Lung (tissue), 12 donors: Measurements from ENCODE around the gene SFMBT1. TPM values are rescaled to one million over a fixed set of nuclear protein-coding genes. Genes with fewer than 3 reads are reported as not detected.

Source experiments
- ATAC-seq: fragments of 200-7000 bp; cut with Tn5 transposase; one replicate; pipeline ENCODE4 v1.9.1; 2020; ENCODE audit warnings: moderate number of reproducible peaks; ENCODE audit not compliant: insufficient read depth, low FRiP score
- DNase-seq, 3 donors: peaks; one replicate each; pipeline ENCODE4 v3.0.0-alpha.2; 2013 to 2017
- H3K27ac ChIP-seq, 2 donors: one replicate each; pipeline ENCODE4 v1.5.1; 2013; ENCODE audit warnings: mild to moderate bottlenecking in 2 of 2, moderate library complexity in 2 of 2, control low read depth in 1 of 2, inconsistent platforms in 1 of 2, low read depth in 1 of 2, low read length in 1 of 2
- H3K27me3 ChIP-seq, 3 donors: one replicate each; pipeline ENCODE4 v1.5.1; 2013; ENCODE audit warnings: low read length in 2 of 3; ENCODE audit not compliant: control insufficient read depth in 3 of 3, insufficient read depth in 3 of 3
- H3K36me3 ChIP-seq, 4 donors: one replicate each; pipeline ENCODE4 v1.5.1; 2013; ENCODE audit warnings: low read length in 4 of 4, mild to moderate bottlenecking in 1 of 4, moderate library complexity in 1 of 4; ENCODE audit not compliant: control insufficient read depth in 4 of 4, insufficient read depth in 4 of 4
- H3K4me1 ChIP-seq, 5 donors: one replicate each; pipeline ENCODE4 v1.5.1; 2013; ENCODE audit warnings: low read length in 5 of 5, mild to moderate bottlenecking in 2 of 5, moderate library complexity in 1 of 5; ENCODE audit not compliant: control insufficient read depth in 5 of 5, insufficient read depth in 5 of 5
- H3K4me3 ChIP-seq: one replicate; pipeline ENCODE4 v1.5.1; 2013; ENCODE audit warnings: mild to moderate bottlenecking, control low read depth, moderate library complexity
- H3K9ac ChIP-seq, 2 donors: one replicate each; pipeline ENCODE4 v1.5.1; 2013; ENCODE audit warnings: low read length in 2 of 2, control low read depth in 1 of 2; ENCODE audit not compliant: insufficient read depth in 1 of 2
- H3K9me3 ChIP-seq, 4 donors: one replicate each; pipeline ENCODE4 v1.5.1; 2013; ENCODE audit warnings: low read length in 3 of 4, mild to moderate bottlenecking in 1 of 4, moderate library complexity in 1 of 4; ENCODE audit not compliant: control insufficient read depth in 4 of 4, insufficient read depth in 3 of 4
- CTCF ChIP-seq: IDR thresholded peaks from 2 replicates; pipeline ENCODE4 v1.5.1; 2012; ENCODE audit warnings: mild to moderate bottlenecking; ENCODE audit errors: control extremely low read depth, extremely low read depth
- WGBS, 2 donors: extraction: QIAGEN DNeasy Blood & Tissue Kit; methylation state at CpG; one replicate each; pipeline ENCODE4 v1.1.7; 2013; 5-methylcytosine and 5-hydroxymethylcytosine counted together
- polyA plus RNA-seq, 2 donors: library from polyadenylated mRNA; stranded (reverse); fragments of 200-250 nt; gene quantifications; one replicate each; pipeline ENCODE4 v1.2.1, GENCODE V29; 2013
- total RNA-seq, 2 donors: library from RNA; depleted of rRNA in 1 of 2; stranded (reverse); fragments of >200 nt in 1 of 2; gene quantifications; one replicate each; pipeline ENCODE4 v1.2.1, GENCODE V29; 2014 to 2021
- donor health status: control.
- donor health status: control.
- donor health status: Bipolar disorder and iron deficiency.
- donor health status: healthy.
- donor health status: DM: yes; HTN: yes; CAD: no.

Gene SFMBT1
- total and polyA plus RNA-seq, 4 donors, result 3.4 to 19.2 (median 9.7) TPM

- no peak for ATAC-seq
- H3K27ac ChIP-seq, result no peak overlapping the region
- 92 to 94% methylated on average over 2 of the region's 2 CpGs for WGBS, 2 donors
- no peaks in the 10 kb centered on the region for H3K9me3 ChIP-seq
- TF ChIP-seq CTCF, result no peak
- peaks cover 0 to 4% (median 0%) of the 10 kb centered on the region in 3 donors for H3K27me3 ChIP-seq
- no peaks in the 10 kb centered on the region for H3K4me1 ChIP-seq
- DNase-seq, result no peak
- H3K9ac ChIP-seq, result no peak overlapping the region
- no peak overlapping the region for H3K4me3 ChIP-seq
- no peaks in the 10 kb centered on the region for H3K36me3 ChIP-seq
Measured at GRCh38 chr3:53051929-53052328, 6.1 kb upstream of the SFMBT1 start.

- Histone ChIP-seq H3K27me3 (peaks cover 0 to 4% (median 0%) of the 10 kb centered on the region in 3 donors), H3K4me3 (no peak overlapping the region), H3K4me1 (peaks cover 0 to 4% (median 0%) of the 10 kb centered on the region in 5 donors), H3K9me3 (no peaks in the 10 kb centered on the region), H3K36me3 (no peaks in the 10 kb centered on the region), H3K9ac (no peak overlapping the region), H3K27ac (no peak overlapping the region)
- no peak for TF ChIP-seq CTCF
- 90 to 93% methylated on average over 8 of the region's 8 CpGs for WGBS, 2 donors
- DNase-seq (no peak), ATAC-seq (no peak)
Measured at GRCh38 chr3:53049987-53050386, 4.1 kb upstream of the SFMBT1 start.

GRCh38 chr3:53046171-53047170 lies 598 bp upstream of the SFMBT1 start:
- Histone ChIP-seq H3K27ac (peak overlapping the region; percentile 5 to 98), H3K4me1 (peaks cover 0 to 10% (median 7%) of the 10 kb centered on the region in 5 donors), H3K9me3 (no peaks in the 10 kb centered on the region), H3K27me3 (peaks cover 0 to 4% (median 0%) of the 10 kb centered on the region in 3 donors), H3K9ac (no peak overlapping the region), H3K36me3 (no peaks in the 10 kb centered on the region), H3K4me3 (peak overlapping the region; percentile 76)
- peak; percentile 13 for ATAC-seq
- peak; percentile 40 to 68 (median 47) for DNase-seq
- WGBS, 2 donors, result 3 to 4% methylated on average over 71 to 113 of the region's 113 CpGs
- no peak for TF ChIP-seq CTCF
